ENCODE results near the gene SPSB4.

DNA sequence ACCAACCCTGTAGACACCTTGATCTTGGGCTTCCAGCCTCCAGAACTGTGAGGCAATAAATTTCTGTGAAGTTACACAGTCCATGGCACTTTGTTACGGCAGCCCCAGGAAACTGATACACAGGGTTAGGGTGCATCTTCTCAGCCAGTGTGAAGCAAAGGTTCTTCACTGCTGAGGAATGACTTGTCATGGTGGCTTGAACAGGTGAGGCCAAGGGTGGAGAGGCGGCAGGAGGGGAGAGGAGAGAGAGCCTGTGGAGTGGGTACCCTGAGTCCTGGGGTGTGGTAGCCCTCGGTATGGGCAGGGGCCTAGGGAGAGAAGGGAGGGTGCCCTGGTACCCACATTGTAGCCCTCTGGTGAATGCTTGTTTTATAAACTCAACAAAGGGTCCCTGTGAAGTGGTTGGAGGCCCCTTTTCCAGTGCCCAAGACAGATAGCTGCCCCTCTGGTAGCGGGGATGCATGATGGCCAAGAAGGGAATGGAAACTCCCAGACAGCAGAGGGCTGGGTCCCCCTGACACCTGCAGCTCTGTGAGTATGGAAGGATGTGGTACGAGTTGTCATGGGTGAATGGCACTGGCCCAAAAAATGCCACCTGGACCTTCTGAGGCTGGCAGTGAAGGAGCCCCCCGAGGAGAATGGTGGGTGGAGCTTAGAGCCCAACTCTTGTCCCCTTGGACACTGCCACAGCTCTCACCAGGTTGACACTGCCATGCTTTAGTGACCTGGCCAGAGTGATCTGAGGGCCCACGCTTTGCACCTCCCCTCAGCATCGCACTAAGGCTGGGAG lies 49.6 kb downstream of the SPSB4 start:
- TF ChIP-seq, protein P1, sequence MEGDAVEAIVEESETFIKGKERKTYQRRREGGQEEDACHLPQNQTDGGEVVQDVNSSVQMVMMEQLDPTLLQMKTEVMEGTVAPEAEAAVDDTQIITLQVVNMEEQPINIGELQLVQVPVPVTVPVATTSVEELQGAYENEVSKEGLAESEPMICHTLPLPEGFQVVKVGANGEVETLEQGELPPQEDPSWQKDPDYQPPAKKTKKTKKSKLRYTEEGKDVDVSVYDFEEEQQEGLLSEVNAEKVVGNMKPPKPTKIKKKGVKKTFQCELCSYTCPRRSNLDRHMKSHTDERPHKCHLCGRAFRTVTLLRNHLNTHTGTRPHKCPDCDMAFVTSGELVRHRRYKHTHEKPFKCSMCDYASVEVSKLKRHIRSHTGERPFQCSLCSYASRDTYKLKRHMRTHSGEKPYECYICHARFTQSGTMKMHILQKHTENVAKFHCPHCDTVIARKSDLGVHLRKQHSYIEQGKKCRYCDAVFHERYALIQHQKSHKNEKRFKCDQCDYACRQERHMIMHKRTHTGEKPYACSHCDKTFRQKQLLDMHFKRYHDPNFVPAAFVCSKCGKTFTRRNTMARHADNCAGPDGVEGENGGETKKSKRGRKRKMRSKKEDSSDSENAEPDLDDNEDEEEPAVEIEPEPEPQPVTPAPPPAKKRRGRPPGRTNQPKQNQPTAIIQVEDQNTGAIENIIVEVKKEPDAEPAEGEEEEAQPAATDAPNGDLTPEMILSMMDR (IDR thresholded peaks at IDR 0.05; ENCODE audit: insufficient read depth, low read length, poor library complexity, severe bottlenecking): no peak
- no peak for TF ChIP-seq EZH2phosphoT487 (conservative IDR thresholded peaks at IDR 0.05; ENCODE audit: low read length)
